Muscle of back (tissue), 13 donors: Measurements from ENCODE around the gene FSTL4. TPM values are rescaled to one million over a fixed set of nuclear protein-coding genes. Genes with fewer than 3 reads are reported as not detected.

ENCODE experiments used
- DNase-seq, 3 donors: peaks; one replicate each; pipeline versions ENCODE4 v3.0.0 to v3.0.0-alpha.2; 2013
- long read RNA-seq, 9 donors: transcript quantifications; one replicate each; lab custom pipeline, GENCODE V29; 2026
- polyA plus RNA-seq, 10 donors: library from polyadenylated mRNA; unstranded; fragments of 120-200 nt; gene quantifications; one replicate each; pipeline ENCODE4 v1.2.1, GENCODE V29; 2013; ENCODE audit not compliant: insufficient read length in 10 of 10

The FSTL4 gene
- 1 to 10 TPM in 9 of 10 donors, under 1 TPM in 1; 0.76 to 3.9 (median 2.0) TPM for polyA plus RNA-seq
- long read RNA-seq, donor 1 = 0 reads
- long read RNA-seq, donor 2 = 0 reads
- long read RNA-seq, donor 3 = 0 reads
- long read RNA-seq, donor 4 = 0 reads
- long read RNA-seq, donor 5 = 0 reads
- long read RNA-seq, donor 6 = 0 reads
- long read RNA-seq, donor 7 = 0 reads
- long read RNA-seq, donor 8 = 0 reads
- long read RNA-seq, donor 9 = 0 reads

DNA sequence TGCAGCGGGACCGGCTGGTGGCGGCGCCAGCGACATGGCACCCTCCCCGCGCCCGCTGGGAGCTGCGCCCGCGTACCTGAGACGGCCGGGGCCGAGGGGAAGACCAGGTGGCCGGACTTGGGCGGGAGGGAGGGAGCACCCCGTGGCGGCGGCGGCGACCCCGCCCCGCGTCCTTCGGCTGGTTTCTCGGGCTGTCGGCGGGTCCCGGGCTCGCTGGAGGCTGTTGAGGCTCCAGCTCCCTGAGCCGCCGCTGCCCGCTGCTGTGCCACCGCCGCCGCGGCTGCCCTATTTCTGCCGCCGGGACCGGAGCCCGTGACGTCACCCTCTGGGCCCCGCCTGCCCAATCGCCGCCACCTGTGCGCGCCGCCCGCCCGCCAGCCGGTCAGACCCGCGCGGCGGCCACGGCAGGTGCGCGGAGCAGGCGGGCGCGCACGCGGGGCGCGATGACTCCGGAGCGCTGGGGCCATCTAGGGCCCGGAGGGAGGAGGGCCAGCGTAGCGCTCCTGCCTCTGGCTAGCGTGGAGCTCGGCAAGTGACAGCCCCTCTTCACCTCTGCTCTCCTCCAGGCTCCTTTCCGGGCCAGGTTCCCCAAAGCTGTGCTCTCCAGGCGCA lies at the start of gene FSTL4:
Gene FSTL4 (minus strand): TSS at position 293 of the 612 bp plus-strand sequence.
- peak in 2 of 3 donors; percentile 8 to 15 for DNase-seq

DNA sequence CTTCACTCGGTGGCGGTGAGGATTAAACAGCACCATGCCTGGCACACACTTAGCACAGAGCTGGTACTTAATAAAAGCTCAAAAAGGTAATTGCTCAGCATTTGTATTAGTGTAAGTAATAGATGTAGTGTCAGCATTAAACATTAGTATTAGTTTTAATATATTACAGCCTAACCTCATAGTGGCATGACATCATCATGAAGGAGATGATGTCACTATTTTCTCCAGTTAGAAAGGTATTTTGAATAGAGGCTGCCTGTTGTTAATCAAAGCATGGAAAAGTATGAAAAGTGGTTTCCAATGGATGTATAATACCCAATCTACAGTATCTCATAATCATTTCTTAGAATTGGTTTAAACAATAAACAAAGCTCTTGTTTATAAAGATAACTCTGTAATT lies 49.0 kb upstream of the FSTL4 start:
- no peak for DNase-seq

DNA sequence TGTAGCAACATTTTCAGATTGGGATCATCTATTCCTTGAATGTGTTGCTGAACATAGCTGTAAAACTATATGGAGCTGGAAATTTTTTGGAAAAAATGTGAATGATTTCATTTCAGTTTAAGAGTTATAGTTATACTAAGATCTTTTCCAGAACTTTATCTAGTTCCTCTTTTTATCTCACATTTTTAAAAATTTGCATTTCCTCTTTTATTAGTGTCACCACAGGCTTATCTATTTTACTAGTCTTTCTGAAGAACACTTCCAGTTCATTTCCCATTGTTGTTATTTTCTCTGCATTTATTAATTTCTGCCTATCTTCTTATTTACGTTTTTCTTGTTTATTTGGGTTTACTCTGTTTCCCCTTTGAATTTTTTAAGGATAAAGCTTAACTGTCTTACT lies 46.0 kb upstream of the FSTL4 start:
- DNase-seq = no peak

DNA sequence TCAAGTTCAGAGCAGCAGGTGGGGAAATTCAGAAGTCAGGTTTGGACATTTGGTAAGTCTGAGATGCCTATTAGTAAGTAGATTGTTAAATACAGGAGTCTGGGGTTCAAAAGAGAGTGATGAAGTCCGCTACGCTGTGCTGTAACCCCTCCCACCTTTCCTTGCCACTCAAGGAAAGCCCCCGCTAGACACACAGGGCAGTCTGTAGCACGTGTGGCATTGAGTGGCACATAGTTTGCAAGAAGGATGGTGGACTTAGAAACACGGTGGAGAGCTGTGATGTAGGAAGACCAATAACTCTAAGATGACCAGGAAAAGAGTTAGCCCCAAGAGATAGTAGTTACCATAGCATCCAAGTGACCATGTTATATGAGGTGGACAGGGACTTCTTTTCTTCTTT lies 44.7 kb upstream of the FSTL4 start:
- DNase-seq = no peak

DNA sequence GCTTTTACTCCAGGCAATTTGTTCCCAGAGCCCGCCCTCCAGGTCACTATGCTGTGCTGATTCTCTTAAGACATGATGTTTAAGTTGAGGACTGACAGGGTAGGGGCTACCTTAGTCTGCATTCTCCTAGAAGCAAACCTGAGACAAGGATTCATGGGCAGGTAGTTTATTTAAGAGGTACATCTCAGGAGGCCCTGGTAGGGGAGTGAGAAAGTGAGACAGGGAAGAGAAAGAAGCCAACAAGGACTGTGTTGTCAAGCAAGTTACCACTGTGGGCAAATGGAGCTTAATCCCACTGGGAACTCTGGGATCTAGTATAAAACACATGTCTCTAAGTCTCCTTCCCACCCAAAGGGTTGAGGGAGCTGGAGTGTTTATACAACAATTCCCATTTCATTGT lies 43.6 kb upstream of the FSTL4 start:
- no peak for DNase-seq

DNA sequence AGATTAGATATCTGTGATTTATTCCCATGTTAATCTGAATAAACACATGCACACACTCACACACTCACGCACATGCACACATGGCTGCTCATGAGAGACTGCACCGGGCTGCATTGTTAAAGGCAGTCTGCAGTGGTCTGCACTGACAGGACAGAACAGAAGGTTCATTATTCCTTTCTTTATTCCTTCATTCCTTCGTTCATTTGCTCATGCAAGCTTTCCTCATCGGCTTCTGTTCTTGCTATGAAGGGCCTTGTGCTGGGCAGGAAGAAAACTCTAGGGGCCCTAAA lies 41.4 kb upstream of the FSTL4 start:
- DNase-seq = no peak

DNA sequence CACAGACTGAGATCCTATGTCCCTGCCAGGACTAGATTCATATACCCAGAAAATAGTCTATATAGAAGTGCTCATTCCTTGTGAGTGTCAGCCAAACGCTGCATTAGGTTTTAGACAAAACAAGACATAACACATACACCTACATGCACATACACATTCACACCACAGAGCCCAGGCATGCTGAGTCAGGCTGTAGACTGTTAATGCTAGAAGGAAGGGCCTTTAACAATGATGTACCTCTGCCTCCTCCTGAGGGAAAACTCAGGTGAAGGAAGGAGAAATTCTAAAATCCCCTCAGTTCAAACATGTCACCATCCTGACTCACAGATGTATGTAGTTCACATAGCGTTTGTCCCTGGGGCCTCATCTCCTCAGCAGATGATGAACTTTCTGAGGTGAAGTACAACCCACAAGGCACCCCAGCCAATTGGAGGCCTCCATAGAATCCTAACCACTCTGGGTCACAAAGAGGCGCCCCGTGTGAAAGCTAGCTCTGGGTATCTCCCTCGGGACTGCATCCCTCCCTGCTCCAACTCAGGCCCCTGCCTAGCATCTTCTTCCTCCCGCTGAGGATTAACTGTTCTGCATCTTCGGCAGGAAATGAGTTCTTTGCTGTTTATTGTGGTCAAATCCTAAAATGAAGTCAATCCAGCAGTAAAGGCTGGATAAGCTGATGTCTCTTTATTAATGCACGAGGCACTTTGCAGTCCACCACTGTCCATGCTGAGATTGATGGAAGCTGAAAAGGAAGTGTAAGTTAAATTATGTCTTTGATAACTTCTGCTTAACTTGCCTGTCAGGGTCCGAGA lies 40.8 kb upstream of the FSTL4 start:
- no peak for DNase-seq

DNA sequence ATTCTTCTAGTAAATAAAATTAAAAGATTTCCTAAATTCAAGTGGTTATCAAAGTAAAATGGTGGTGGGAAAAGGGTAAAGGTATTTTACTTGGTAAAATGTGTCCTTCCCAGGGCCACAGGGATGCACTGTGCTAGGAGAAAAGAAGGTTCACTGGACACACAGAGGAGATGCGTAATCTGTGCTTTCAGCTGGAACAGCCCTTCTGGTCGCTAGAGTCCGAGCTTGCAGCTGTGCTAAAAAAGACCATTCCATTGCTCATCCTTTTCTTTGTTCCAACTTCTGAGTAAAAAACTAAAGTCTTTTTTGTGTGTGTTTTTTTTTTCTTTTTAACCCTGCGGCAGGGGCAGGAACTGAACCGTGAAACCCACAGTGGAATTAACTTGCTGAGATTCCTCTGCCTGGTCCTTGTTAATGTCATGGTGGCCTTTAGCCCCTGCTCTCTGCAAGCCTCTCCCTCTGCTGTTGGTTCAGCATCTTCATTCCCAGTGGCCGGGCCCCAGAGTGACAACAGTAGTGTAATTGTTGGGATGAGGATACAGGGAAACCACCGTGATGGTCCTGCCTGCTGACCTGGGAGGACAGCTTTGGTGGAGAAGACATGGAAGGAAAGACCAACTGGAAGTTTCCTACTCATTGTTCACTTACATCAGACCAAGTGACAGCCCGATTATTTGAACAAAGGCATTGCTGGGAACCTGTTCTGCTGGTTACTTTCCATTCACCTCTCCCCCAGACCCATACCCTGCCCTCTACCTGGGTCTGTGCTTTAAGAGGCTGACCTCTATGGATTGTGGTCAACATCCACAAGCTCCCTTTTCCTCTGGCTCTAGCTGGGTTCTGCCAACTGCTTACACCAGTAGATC lies 31.9 kb upstream of the FSTL4 start:
- peak in 1 of 3 donors; percentile 1 for DNase-seq

DNA sequence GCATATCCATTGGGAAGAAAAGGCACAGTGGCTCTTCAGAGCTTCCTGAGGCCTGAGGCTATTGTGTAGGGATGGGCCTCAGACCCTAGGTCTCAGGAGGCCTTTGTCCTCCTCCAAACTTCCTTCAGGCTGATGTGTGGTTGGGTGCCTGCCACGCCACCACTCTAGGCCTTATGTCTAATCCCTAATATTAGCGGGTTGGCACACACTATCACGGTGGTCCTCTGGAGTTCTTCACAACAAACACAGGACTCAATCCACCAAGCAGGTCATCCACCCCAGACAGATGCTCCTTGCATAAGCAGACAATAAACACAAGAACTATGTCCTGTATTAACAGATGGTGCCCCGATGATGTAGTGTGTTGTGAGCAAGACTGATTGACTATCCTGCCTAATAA lies 31.0 kb upstream of the FSTL4 start:
- no peak for DNase-seq

DNA sequence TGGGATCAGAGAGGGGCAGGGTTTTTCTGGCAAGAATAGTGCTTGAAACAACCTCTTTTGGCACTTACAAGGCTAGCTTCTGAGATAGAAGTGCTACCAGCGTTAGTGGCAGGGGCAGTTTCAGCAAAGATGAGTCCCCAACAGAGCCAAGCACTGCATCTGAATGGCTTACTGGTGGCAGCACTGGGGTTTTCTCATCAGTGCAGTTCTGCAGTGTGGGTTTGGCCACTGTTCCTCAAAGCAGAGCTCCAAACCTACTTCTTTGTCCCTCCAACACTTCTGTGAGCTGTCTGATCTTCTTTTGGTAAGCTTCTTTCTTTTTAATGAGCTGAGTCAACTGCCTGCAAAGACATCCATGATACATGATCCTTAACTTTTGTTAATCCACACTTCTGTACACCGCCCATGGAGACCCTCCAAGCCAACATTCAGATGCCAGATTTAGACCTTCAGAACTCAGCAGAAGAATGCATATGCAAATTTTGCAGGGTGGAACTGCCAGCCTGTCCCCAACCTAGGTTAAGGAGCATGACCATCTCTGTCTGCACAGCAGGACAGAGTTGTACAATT lies 29.9 kb upstream of the FSTL4 start:
- DNase-seq = no peak

DNA sequence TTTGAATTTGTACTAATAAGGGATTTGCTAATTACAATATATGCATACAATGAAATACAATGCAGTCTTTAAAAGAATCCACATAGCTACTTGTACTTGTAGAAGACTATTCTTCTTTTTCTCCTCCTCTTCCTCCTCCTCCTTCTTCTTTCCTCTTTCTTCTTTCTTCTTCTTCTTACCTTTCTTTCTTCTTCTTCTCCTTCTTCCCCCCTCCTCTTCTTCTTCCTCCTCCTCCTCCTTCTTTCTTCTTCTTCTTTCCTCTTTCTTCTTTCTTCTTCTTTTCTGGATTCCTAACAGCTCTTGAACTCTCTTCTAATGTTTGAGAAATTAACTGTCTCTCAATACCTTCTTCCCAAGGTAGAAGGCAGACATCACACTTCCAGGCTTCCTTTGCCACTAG lies 29.3 kb upstream of the FSTL4 start:
- no peak for DNase-seq

DNA sequence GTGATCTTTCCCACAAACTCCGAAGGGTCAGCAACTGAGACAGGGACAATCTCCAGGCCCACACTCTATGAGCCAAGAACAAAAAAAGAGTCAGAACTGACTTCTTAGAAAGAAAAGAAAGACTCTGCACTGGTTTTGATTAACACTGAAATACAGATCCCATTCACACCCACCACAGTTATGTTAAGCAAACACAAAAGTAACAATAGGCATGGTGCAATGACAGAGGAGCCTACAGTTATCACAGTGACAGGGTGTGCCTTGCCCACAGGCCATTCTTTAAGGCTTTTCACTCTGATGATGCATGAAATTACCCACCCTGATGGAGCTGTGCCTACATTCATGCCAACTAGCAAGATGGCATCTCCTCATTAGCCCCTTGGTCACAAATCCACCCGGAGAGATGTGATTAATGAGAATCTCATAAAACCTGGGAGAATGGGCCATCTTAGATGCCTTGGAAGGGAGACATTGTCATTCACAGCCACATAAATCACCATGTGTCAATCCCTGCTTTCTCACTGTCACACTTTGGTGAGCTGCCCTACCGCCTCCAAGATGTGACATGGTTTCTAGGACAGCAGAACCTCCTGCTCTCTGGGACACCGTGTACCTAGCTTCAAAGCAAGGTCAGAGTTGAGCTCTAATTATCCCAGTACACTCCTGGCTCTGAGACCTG lies 27.6 kb upstream of the FSTL4 start:
- DNase-seq = no peak

DNA sequence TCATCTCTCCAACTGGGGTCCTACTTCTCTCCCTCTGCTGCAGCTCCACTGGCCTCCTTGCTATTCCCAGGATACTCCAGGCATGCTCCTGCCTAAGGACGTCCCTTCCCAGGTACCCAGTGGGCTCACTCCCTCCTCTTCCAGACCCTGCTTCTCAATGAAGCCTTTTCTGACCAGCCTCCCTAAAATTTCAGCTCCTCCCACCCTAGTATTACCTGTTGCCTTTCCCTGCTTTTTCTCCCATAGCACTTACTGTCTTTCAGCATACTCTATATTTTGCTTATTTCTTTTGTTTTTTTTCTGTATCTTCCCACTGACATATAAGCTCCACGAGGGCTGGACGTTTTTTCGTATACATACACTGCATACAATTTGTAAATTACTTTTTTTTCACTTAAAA lies 26.1 kb upstream of the FSTL4 start:
- no peak for DNase-seq

DNA sequence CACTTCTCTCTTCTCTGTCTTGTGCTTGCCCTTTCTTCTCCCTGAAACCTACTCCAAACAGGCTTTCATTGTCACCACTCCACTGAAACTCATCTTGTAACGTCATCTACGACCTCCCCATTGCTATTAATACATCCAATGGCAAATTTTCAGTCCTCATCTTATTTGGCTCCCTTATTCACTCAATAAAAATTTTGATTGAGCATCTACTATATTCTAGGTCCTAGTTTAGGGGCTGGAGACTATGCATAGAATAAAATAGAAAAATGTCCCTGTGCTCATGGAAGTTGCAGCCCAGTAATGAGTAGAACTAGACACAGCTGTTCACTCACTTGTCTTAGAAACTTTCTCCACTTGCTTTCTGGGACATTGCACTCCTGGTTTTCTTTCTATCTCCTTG lies 24.9 kb upstream of the FSTL4 start:
- DNase-seq = no peak

DNA sequence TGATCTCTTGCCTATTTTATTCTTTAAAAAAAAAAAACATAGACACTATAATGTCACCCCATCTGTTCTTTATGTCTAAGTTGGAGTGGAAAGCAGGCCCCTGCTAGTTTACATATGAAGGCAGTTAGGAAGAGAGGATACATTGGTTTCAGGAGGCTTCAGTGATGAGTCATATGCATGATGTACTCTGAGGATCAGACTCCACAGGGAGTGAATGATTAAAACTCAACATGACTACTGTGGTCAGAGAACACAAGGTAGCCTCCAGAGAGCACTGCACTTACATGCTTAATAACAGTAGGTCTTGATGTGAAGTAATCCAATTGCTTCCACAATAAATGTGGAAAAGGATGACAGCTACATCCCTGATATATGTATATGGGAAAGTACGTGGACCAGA lies 22.7 kb upstream of the FSTL4 start:
- peak in 1 of 3 donors; percentile 7 for DNase-seq

DNA sequence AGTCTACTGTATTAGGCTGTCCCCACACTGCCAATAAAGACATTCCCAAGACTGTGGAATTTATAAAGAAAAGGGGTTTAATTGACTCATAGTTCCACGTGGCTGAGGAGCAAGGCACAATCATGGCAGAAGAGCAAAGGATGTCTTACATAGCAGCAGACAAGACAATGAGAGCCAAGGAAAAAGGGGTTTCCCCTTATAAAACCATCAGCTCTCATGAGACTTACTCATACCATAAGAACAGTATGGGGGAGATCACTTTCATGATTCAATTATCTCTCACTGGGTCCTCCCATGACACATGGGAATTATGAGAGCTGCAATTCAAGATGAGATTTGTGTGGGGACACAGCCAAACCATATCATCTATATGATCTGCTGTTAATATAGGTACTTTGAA lies 14.8 kb upstream of the FSTL4 start:
- DNase-seq = no peak

DNA sequence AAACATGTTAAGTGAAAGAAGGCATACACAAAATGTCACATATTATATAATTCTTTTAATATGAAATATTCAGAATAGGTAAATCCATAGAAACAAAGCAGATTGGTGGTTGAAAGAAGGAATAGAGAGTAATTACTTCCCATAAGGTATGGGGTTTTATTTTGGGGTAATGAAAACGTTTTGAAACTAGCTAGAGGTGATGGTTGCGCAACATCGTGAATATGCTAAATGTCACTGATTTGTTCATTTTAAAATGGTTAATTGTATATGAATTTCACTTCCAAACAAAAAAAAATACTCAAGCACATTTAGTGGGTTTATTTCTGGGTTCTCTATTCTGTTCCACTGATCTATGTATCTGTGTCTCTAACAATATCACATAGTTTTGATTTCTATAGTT lies 12.0 kb upstream of the FSTL4 start:
- DNase-seq = no peak

DNA sequence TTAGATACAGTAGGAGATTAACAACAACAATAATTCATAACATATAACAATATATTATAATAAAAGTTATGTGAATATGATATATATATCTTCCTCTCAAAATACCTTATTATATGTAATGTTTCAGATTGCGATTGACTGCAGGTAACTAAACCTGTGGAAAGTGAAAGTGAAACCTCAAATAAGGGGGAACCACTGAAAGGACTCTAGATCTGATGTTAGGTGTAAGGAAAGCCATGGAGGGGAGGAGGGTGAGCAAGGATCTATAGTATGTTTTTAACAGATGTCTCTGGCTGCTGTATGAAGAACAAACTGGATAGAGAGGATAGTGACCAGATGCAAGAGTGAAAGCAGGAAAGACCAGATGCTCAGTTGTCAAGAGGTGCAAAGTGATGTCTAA lies 5.8 kb upstream of the FSTL4 start:
- DNase-seq = no peak

DNA sequence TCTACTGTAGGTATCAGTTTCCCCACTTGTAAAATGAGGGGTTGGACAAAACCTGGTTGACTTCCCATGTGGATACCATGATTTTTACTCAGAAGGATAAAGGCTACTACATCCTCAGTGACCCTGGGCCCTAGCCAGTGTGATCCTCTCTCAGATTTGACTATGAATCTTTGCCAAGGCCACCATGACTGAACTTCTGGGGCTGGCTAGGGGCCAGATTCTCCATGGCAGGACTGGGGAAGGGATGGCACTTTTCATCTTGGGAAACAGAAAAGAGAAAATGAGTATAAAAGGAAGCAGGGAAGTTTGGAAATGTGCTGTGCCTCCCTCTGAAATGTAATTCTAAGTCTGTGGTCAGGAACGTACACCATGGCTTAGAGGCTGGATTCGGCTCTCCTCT lies 1.4 kb upstream of the FSTL4 start:
- DNase-seq = no peak

DNA sequence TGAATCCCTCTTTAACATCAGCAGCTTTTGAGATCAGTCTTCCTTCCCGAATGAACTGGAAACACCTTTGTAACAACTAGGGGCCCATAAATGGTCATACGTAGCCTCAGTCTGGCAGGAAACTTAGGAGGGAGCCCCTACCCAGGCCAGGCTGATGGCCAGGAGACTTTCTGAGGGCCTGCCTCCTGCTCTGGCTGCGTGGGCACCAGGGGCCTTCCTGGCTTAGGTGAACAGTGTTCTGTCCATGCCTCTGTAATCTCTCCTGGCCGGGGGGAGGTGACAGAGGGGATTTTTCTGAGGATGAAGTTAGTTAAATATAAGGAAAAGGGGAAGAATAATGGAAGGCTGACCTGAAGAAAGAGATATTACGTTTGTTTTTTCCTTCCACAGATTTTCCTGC lies 843 bp upstream of the FSTL4 start:
- no peak for DNase-seq
